A172 (cell line): Measurements from ENCODE around the gene CCDC175. TPM values are rescaled to one million over a fixed set of nuclear protein-coding genes. Genes with fewer than 3 reads are reported as not detected.

Experiments
- DNase-seq: peaks from one replicate; pipeline ENCODE4 v3.0.0-alpha.2; 2015; ENCODE audit warnings: low spot score
- total RNA-seq: library from RNA; depleted of rRNA; stranded (reverse); fragments of >200 nt; shearing (Covaris generic); gene quantifications from 2 replicates; pipeline ENCODE4 v1.2.3, GENCODE V29; 2014

The CCDC175 gene
- total RNA-seq, 1 experiment from 2014 or later, result not detected

GRCh38 chr14:59540852-59541251 lies 35.8 kb downstream of the CCDC175 start:
- DNase-seq, result no peak

GRCh38 chr14:59538936-59539335 lies 37.7 kb downstream of the CCDC175 start:
- no peak for DNase-seq

GRCh38 chr14:59537476-59537875 lies 39.1 kb downstream of the CCDC175 start:
- DNase-seq, result no peak

- DNase-seq, result no peak
These were observed 42.1 kb downstream of the CCDC175 start for GRCh38 chr14:59534361-59534987.

GRCh38 chr14:59532419-59532818 lies 44.2 kb downstream of the CCDC175 start:
- no peak for DNase-seq

- no peak for DNase-seq
These were observed 46.3 kb downstream of the CCDC175 start for GRCh38 chr14:59530349-59530748.

- no peak for DNase-seq
These were observed 47.4 kb downstream of the CCDC175 start for GRCh38 chr14:59529189-59529588.

GRCh38 chr14:59520224-59520623 lies 56.4 kb downstream of the CCDC175 start:
- no peak for DNase-seq

GRCh38 chr14:59511916-59512575 lies 64.6 kb downstream of the CCDC175 start:
- DNase-seq, result no peak

GRCh38 chr14:59510966-59511365 lies 65.6 kb downstream of the CCDC175 start:
- DNase-seq, result no peak

GRCh38 chr14:59510001-59510400 lies 66.6 kb downstream of the CCDC175 start:
- DNase-seq, result no peak

GRCh38 chr14:59509101-59509500 lies 67.5 kb downstream of the CCDC175 start:
- no peak for DNase-seq

- no peak for DNase-seq
These were observed 68.9 kb downstream of the CCDC175 start for GRCh38 chr14:59507752-59508103.

GRCh38 chr14:59507063-59507751 lies 69.4 kb downstream of the CCDC175 start:
- peak; percentile 51 for DNase-seq

GRCh38 chr14:59503256-59503655 lies 73.4 kb downstream of the CCDC175 start:
- DNase-seq, result no peak

GRCh38 chr14:59500732-59501131 lies 75.9 kb downstream of the CCDC175 start:
- no peak for DNase-seq

GRCh38 chr14:59492384-59492783 lies 84.2 kb downstream of the CCDC175 start:
- no peak for DNase-seq

- no peak for DNase-seq
These were observed 85.9 kb downstream of the CCDC175 start for GRCh38 chr14:59490756-59491155.

GRCh38 chr14:59484639-59485175 lies 91.9 kb downstream of the CCDC175 start:
- DNase-seq, result peak; percentile 14

GRCh38 chr14:59483819-59484638 lies 92.6 kb downstream of the CCDC175 start, which contains the start of the genes JKAMP and L3HYPDH:
Gene JKAMP, plus strand, starts transcription at chr14:59484517. Its CDS starts 73 bp downstream, at chr14:59484590.
Gene L3HYPDH, minus strand, starts transcription at chr14:59484408. Its CDS starts 92 bp downstream, at chr14:59484316.
- DNase-seq, result peak; percentile 78

GRCh38 chr14:59483363-59483762 lies 93.2 kb downstream of the CCDC175 start:
- DNase-seq, result peak; percentile 12
